Measurements from ENCODE around the gene AKR1E2.

- TF ChIP-seq, protein P1, sequence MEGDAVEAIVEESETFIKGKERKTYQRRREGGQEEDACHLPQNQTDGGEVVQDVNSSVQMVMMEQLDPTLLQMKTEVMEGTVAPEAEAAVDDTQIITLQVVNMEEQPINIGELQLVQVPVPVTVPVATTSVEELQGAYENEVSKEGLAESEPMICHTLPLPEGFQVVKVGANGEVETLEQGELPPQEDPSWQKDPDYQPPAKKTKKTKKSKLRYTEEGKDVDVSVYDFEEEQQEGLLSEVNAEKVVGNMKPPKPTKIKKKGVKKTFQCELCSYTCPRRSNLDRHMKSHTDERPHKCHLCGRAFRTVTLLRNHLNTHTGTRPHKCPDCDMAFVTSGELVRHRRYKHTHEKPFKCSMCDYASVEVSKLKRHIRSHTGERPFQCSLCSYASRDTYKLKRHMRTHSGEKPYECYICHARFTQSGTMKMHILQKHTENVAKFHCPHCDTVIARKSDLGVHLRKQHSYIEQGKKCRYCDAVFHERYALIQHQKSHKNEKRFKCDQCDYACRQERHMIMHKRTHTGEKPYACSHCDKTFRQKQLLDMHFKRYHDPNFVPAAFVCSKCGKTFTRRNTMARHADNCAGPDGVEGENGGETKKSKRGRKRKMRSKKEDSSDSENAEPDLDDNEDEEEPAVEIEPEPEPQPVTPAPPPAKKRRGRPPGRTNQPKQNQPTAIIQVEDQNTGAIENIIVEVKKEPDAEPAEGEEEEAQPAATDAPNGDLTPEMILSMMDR (IDR thresholded peaks at IDR 0.05; ENCODE audit: control extremely low read depth in 1 of 3, insufficient read depth in 1 of 3, low read depth in 1 of 3, low read length in 3 of 3), result no peak
- TF ChIP-seq TEAD4 (IDR thresholded peaks at IDR 0.05; ENCODE audit: low read depth, low read length), result no peak
- no peak for TF ChIP-seq YY1 (IDR thresholded peaks at IDR 0.05; ENCODE audit: low read depth, low read length)
- no peak for TF ChIP-seq POLR2A (IDR thresholded peaks at IDR 0.05; ENCODE audit: control extremely low read depth in 1 of 2, low read depth in 2 of 2, low read length in 2 of 2)
Measured at GRCh38 chr10:4820804-4821401, 5.1 kb upstream of the AKR1E2 start.
